ENCODE results near the gene FAM200B. TPM values are rescaled to one million over a fixed set of nuclear protein-coding genes. Genes with fewer than 3 reads are reported as not detected.
A peak's percentile ranks its signal among the peaks of the same experiment; 100 is the strongest.

Gene FAM200B
- total and polyA plus RNA-seq, 2 experiments from 2014 or later = 34.4 to 88.0 TPM

- no peak for TF ChIP-seq EZH2 (IDR thresholded peaks at IDR 0.05; ENCODE audit: low read depth, unreplicated experiment)
- TF ChIP-seq POLR2AphosphoS5 (IDR thresholded peaks at IDR 0.05; ENCODE audit: low read depth) = peak; percentile 73
- DNase-seq (ENCODE audit: low spot score) (peak; percentile 90), ATAC-seq (peak; percentile 65)
- H3K27me3 ChIP-seq (ENCODE audit: insufficient read depth) = no peaks in the 10 kb centered on the region
- H3K36me3 ChIP-seq (ENCODE audit: insufficient read depth) = peaks cover 7% of the 10 kb centered on the region; the same call in 1 of the 2 replicates
- peaks cover 39% of the 10 kb centered on the region for H3K79me2 ChIP-seq (replicated peaks; ENCODE audit: insufficient read depth)
- H3F3A ChIP-seq (replicated peaks; ENCODE audit: low read depth) = no peaks in the 10 kb centered on the region
- Mint-ChIP-seq H3K27me3 (ENCODE audit: insufficient read depth, low read depth, poor library complexity) (peaks cover 18% of the 10 kb centered on the region), H3K4me1 (peaks cover 34% of the 10 kb centered on the region), H3K27ac (peak within 1 kb of the TSS; percentile 100), H3K36me3 (ENCODE audit: low read depth) (peaks cover 3% of the 10 kb centered on the region; the same call in 2 of the 3 replicates), H3K9me3 (no peaks in the 10 kb centered on the region), H3K4me3 (peak within 1 kb of the TSS; percentile 96)
- no peaks in the 10 kb centered on the region for H3K9me2 ChIP-seq (ENCODE audit: insufficient read depth)
- H3K4me3 ChIP-seq = peak within 1 kb of the TSS; percentile 66
- peak within 1 kb of the TSS; percentile 86 for H3K4me2 ChIP-seq
- peak within 1 kb of the TSS; percentile 1; the same call in 1 of the 2 replicates for H2AFZ ChIP-seq
- H4K20me1 ChIP-seq (replicated peaks; ENCODE audit: insufficient read depth) = no peaks in the 10 kb centered on the region
- H3K27ac ChIP-seq (ENCODE audit: low read depth) = peak within 1 kb of the TSS; percentile 98
- peaks cover 18% of the 10 kb centered on the region; the same call in 1 of the 2 replicates for H3K4me1 ChIP-seq (ENCODE audit: insufficient read depth)
These were observed 26.2 kb upstream of the FAM200B start, which contains the start of gene FBXL5 for GRCh38 chr4:15655223-15656037. TSS of gene FBXL5 (minus strand) at chr4:15655357. CDS start at chr4:15655287, 70 bp downstream.

DNA sequence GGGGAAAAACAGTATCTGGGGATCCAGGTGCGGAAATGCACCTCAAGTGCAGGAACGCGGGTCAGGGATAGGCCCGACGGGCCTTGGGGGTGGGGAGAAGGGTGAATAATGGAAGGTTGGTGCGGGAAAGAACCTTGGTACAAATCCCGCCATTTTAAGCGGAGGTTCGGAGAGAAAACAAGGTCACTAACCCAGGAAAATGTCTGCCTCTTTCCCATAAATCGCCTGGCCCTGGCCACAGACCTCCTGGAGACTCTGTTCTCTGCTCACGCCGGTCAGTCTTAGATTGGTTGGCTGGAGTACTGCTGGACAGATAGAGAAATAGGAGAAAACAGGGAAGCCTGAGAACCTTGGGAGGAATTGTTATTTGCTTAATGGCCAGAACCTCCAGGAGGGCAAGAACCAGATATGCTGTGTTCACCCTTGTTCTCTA, 25.6 kb upstream of the FAM200B start:
- no peak for TF ChIP-seq CREB1 (CRISPR knock-in tag; IDR thresholded peaks at IDR 0.05; ENCODE audit: low read depth)
- TF ChIP-seq, protein P1, sequence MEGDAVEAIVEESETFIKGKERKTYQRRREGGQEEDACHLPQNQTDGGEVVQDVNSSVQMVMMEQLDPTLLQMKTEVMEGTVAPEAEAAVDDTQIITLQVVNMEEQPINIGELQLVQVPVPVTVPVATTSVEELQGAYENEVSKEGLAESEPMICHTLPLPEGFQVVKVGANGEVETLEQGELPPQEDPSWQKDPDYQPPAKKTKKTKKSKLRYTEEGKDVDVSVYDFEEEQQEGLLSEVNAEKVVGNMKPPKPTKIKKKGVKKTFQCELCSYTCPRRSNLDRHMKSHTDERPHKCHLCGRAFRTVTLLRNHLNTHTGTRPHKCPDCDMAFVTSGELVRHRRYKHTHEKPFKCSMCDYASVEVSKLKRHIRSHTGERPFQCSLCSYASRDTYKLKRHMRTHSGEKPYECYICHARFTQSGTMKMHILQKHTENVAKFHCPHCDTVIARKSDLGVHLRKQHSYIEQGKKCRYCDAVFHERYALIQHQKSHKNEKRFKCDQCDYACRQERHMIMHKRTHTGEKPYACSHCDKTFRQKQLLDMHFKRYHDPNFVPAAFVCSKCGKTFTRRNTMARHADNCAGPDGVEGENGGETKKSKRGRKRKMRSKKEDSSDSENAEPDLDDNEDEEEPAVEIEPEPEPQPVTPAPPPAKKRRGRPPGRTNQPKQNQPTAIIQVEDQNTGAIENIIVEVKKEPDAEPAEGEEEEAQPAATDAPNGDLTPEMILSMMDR (conservative IDR thresholded peaks at IDR 0.05; ENCODE audit: low read depth in 2 of 2) = no peak
- TF ChIP-seq POLR2AphosphoS5 (IDR thresholded peaks at IDR 0.05; ENCODE audit: low read depth) = peak; percentile 16; the same call in 1 of the 2 replicates
- H3K4me2 ChIP-seq = peak overlapping the region; percentile 86
- peaks cover 21% of the 10 kb centered on the region for H3K27me3 Mint-ChIP-seq (ENCODE audit: insufficient read depth, low read depth, poor library complexity)
- H3K79me2 ChIP-seq (replicated peaks; ENCODE audit: insufficient read depth) = peaks cover 33% of the 10 kb centered on the region
- H3K27ac Mint-ChIP-seq = peak overlapping the region; percentile 100
- H2AFZ ChIP-seq = peak overlapping the region; percentile 1; the same call in 1 of the 2 replicates
- H3K9me3 Mint-ChIP-seq = no peaks in the 10 kb centered on the region
- peak overlapping the region; percentile 66 for H3K4me3 ChIP-seq
- H3K27me3 ChIP-seq (ENCODE audit: insufficient read depth) = no peaks in the 10 kb centered on the region
- H3K4me1 Mint-ChIP-seq = peaks cover 34% of the 10 kb centered on the region
- ATAC-seq = peak; percentile 60
- H3K27ac ChIP-seq (ENCODE audit: low read depth) = peak overlapping the region; percentile 98
- H3K4me3 Mint-ChIP-seq = peak overlapping the region; percentile 88
- peaks cover 7% of the 10 kb centered on the region; the same call in 1 of the 2 replicates for H3K36me3 ChIP-seq (ENCODE audit: insufficient read depth)
- H3K9me2 ChIP-seq (ENCODE audit: insufficient read depth) = no peaks in the 10 kb centered on the region
- no peaks in the 10 kb centered on the region for H3F3A ChIP-seq (replicated peaks; ENCODE audit: low read depth)
- no peaks in the 10 kb centered on the region for H4K20me1 ChIP-seq (replicated peaks; ENCODE audit: insufficient read depth)
- DNase-seq (ENCODE audit: low spot score) = peak; percentile 88
- H3K36me3 Mint-ChIP-seq (ENCODE audit: low read depth) = peaks cover 3% of the 10 kb centered on the region; the same call in 2 of the 3 replicates
- H3K4me1 ChIP-seq (ENCODE audit: insufficient read depth) = peaks cover 18% of the 10 kb centered on the region; the same call in 1 of the 2 replicates

GRCh38 chr4:15657366-15657765, 24.3 kb upstream of the FAM200B start:
- Histone ChIP-seq H3K9me2 (ENCODE audit: insufficient read depth) (no peaks in the 10 kb centered on the region), H3K27me3 (ENCODE audit: insufficient read depth) (no peaks in the 10 kb centered on the region), H3K36me3 (ENCODE audit: insufficient read depth) (peaks cover 7% of the 10 kb centered on the region; the same call in 1 of the 2 replicates), H4K20me1 (replicated peaks; ENCODE audit: insufficient read depth) (no peaks in the 10 kb centered on the region), H2AFZ (no peak overlapping the region), H3K4me2 (no peak overlapping the region), H3K4me3 (no peak overlapping the region), H3F3A (replicated peaks; ENCODE audit: low read depth) (no peaks in the 10 kb centered on the region), H3K4me1 (ENCODE audit: insufficient read depth) (peaks cover 12% of the 10 kb centered on the region; the same call in 1 of the 2 replicates), H3K27ac (ENCODE audit: low read depth) (no peak overlapping the region), H3K79me2 (replicated peaks; ENCODE audit: insufficient read depth) (peaks cover 20% of the 10 kb centered on the region)
- peaks cover 3% of the 10 kb centered on the region; the same call in 2 of the 3 replicates for H3K36me3 Mint-ChIP-seq (ENCODE audit: low read depth)
- ATAC-seq = no peak
- no peak for DNase-seq (ENCODE audit: low spot score)
- H3K9me3 Mint-ChIP-seq = no peaks in the 10 kb centered on the region
- no peak overlapping the region; the same call in 1 of the 2 replicates for H3K27ac Mint-ChIP-seq
- H3K4me1 Mint-ChIP-seq = peaks cover 29% of the 10 kb centered on the region
- H3K27me3 Mint-ChIP-seq (ENCODE audit: insufficient read depth, low read depth, poor library complexity) = peaks cover 19% of the 10 kb centered on the region
- H3K4me3 Mint-ChIP-seq = no peak overlapping the region
- TF ChIP-seq REST (IDR thresholded peaks at IDR 0.05; ENCODE audit: unreplicated experiment) (no peak), NANOG (IDR thresholded peaks at IDR 0.05; ENCODE audit: borderline replicate concordance) (no peak), JUNB (IDR thresholded peaks at IDR 0.05; ENCODE audit: unreplicated experiment) (no peak), ZNF331 (CRISPR knock-in tag; IDR thresholded peaks at IDR 0.05; ENCODE audit: low read depth) (no peak), EZH2phosphoT487 (IDR thresholded peaks at IDR 0.05; ENCODE audit: unreplicated experiment) (no peak), POLR2AphosphoS5 (IDR thresholded peaks at IDR 0.05; ENCODE audit: low read depth) (no peak), ZNF114 (CRISPR knock-in tag; IDR thresholded peaks at IDR 0.05) (no peak)
- TF ChIP-seq, protein P2, sequence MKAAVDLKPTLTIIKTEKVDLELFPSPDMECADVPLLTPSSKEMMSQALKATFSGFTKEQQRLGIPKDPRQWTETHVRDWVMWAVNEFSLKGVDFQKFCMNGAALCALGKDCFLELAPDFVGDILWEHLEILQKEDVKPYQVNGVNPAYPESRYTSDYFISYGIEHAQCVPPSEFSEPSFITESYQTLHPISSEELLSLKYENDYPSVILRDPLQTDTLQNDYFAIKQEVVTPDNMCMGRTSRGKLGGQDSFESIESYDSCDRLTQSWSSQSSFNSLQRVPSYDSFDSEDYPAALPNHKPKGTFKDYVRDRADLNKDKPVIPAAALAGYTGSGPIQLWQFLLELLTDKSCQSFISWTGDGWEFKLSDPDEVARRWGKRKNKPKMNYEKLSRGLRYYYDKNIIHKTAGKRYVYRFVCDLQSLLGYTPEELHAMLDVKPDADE (IDR thresholded peaks at IDR 0.05) = no peak

Data from GM23338 (cell line).